GM21576 (cell line): ENCODE measurements around the gene SEC24D.

Experiments
- ATAC-seq: cut with Tn5 transposase; IDR thresholded peaks from one replicate; pipeline ENCODE4 v1.9.1; 2021; ENCODE audit warnings: mild to moderate bottlenecking, moderate library complexity; ENCODE audit not compliant: unreplicated experiment

SEC24D gene

DNA sequence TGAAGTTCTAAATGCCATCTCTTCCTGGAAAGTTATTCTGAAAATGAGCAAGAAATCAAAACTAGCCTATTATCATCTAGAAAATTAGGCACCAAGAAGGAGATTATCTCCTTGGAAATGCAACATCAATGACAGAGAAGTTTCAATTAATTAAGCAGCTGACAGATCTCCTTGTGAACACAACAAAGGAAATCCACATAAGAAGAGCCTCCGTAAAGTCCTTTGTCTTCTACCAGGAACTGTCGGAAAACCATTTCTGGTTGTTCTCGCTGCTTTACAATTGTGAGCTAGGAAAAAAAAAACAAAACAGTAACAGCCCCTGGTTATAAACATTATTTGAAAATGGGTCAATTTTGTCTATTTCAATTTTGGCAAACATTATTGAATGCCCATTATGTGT lies 112.6 kb downstream of the SEC24D start:
- ATAC-seq = no peak

DNA sequence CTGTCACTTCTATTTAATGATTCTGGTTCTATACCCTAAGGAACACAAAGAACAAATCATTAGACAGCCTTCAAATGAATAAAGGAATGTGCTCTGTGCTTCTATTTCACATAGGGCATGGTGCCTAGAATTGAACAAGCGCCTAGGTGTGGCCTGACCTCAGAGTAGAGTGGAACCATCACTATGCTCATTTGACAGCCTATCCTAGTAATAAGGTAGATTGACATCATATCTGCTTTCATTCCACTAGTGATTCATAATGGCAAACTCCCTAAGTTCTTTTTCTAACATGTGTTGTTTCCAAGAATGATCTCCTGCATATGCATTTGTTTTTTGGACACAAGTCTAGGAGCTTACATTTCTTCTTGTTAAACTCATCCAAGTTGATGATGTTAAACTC lies 114.2 kb downstream of the SEC24D start:
- ATAC-seq = no peak

DNA sequence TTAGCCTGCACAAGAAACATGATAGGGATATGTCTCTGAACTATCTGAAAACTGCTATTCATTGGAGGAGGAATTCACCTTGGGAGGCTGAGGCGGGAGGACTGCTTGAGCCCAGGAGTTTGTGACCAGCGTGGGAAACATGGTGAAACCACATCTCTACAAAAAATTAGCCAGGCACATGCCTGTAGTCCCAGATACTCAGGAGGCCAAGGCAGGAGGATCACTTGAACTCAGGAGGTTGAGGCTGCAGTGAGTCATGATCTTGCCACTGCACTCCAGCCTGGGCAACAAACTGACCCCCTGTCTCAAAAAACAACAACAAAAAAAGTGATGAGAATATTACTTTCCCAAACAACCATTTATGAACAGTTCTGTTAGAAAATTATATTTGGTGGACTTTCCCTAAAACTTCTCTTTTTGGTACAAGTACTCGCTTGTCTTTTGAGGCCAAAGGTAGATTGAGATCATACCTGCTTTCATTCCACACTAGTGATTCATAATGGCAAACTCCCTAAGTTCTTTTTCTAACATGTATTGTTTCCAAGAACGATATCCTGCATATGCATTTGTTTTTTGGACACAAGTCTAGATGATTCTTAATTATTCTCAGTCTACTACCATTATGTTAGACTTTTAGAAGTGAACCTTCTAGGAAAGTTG lies 117.3 kb downstream of the SEC24D start:
- ATAC-seq = no peak

DNA sequence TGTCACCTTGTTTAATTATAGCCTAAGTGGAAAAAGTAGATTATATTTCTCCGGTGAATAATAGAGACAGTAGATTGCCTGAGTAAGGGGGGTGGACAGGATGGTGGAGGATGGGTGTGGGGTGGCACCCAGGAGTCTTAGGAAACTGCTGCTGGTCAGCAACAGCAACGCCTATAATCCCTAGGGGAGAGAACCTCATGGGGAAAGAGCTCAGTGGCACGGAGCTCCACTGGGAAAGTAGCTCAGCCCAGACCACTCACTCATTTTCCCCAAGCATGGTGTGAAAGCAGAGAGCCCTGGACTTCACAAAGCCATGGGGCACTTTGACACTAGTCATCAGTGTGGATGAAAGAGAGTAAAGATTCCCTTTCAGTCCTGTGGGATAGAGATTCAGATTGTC lies 119.6 kb downstream of the SEC24D start:
- no peak for ATAC-seq

DNA sequence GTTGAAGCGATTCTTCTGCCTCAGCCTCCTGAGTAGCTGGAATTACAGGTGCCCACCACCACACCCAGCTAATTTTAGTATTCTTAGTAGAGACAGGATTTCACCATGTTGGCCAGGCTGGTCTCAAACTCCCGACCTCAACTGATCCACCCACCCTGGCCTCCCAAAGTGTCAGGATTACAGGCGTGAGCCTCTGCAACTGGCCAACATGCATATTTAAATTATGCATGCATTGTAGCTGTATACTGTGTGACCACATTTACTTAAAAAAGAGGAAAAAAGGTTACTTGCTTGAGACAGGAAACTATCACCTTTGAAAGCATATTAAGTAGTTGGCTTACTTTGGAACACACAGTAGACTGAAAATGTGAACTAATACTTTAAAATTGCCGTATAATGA lies 121.2 kb downstream of the SEC24D start:
- no peak for ATAC-seq

DNA sequence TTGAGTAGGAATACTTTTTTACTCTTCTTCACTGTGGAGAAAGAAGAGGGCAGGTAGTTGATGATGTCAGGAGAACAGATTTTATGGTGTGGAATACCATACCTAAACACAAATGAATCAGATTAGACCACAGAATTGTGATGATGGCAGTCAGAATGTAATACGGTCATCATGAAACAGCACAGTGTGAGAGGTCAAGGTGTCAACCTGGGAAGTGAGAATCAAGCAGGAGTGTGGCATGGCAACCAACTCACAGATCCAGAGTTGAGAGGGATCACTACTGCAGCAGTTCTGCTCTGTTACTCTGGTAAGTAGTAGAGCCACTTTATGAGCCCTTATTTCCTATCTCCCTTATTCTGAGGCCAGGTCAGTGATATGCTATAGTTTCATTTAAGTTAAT lies 123.1 kb downstream of the SEC24D start:
- no peak for ATAC-seq

DNA sequence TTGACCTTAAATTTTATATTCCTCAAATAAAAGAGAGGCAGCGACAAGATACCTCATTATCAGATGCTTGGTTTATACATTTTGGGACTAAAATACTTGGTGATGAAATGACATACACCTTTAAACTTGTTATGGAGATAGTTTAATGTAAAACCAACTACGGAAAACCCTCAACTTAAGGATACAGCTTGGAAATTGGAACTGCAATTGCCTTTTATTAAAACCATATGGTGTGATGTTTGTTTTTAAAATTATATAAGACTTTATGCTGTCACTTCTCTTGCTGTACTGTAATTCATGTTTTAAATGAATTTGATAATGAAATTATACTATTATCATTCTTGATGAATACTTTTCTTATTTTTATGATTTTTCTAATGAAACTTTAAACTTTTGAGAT lies 124.9 kb downstream of the SEC24D start:
- ATAC-seq = no peak

DNA sequence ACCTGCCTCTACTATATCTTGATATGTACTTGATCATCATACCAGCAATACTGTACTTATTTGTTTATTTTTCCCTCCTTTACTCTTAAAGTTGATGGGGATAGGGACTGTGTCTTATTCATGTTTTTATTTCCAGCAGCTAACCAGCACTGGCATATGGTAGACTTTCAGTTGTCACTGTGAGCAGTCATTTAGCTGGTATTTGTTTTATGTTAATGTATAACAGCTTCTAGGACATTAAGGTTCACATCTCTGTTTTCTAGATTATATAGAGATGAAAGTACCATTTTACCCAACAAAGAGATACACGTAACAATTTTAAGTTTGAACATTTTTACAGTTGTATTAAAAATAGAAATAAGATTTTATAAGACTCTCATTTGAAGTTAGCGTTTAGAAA lies 132.8 kb downstream of the SEC24D start:
- ATAC-seq = no peak

DNA sequence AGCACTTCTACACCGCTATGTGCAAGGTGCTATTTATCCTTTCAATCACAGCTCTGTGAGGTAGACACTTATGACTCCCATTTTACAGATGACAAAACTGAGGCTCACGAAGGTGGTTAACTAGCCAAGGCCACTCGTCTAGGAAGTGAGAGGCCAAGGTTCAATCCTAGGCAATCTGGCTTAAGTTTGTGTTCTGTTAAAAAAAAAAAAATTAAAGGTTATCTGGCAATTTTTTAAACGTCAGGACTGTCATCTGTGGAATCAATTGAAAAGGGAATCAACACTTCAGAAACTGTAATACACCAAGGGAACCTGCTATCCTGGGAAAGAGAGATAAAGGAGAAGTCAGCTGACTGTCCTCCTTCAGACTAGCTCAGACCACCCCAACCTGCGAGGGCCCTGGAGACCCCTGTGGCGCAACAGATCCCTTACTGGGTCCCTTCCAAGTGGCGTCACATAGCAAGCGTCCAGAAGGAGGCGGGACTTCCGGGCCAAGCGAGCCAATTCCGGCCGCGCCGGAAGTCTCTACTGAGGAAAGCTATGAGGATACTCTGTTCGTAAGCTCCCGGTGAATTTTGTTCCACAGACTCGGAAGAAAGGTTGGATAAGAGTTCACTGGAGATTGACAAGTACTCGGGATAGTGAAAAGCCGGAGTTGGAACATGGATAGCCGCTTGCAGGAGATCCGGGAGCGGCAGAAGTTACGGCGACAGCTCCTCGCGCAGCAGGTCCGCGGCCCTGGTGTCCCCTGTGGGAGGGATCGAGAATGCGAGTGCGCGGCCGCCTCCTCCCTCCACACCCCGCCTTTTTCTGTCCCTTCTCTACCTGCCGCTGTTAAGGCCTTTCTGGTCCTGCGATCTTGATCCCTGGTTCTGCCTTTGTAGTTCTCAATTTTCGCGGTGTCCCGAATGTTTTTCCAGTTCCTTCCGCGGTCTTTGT lies 150.8 kb downstream of the SEC24D start, which contains the start of gene METTL14:
Gene METTL14, plus strand, starts transcription at position 520 of the 939 bp plus-strand sequence. Its CDS starts 143 bp downstream, at position 663.
- ATAC-seq = peak; percentile 99

DNA sequence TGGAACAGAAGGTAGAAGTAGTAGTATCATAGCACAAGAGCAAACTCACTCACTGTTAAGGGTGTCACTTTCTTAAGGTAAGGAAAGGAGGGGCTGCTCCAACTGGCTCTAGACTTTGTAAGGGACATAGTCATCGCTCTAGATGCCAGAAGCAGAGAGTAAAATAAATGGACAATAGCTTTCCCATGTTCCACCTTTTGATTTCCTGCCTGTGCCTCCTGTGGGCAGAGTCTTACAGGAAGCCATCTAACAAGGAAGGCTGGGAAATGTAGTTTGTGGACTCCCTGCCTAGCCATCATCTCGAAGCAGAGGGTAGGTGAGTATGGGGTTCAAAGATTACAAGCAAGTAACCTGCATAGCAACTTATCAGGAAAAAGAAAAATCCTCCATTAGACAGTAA lies 152.4 kb downstream of the SEC24D start:
- no peak for ATAC-seq

DNA sequence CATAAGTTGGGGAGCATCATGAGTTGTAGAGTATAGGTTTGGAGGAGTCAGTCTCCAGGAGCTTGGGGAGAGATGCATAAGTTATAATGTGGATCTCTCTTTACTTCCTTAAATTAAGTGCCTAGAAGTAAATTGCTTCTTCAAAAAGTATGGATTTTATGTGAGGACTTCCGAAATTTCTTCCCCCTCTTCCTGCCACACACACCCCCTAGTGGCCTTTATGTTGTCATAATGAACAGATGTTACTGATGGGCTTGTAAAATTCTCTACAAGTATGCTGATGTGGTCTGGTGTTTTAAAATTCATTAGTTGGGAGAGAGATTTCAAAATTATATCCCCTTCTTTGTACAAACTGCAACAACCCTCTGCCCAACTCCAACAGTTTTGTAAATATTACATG lies 153.0 kb downstream of the SEC24D start:
- ATAC-seq = no peak

DNA sequence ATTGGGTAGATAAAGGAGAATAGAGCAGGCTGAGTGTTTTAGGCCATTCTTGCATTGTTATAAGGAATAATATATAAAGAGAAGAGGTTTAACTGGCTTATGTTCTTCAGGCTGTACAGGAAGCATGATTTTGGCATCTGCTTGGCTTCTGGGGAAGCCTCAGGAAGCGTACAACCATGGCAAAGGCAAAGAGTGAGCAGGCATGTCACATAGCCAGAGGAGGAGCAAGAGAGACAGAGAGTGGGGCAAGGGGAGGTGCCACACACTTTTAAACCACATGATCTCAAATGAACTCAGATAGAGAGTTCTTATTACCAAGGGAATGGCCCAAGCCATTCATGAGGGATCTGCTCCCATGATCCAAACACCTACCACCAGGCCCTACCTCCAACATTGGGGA lies 155.1 kb downstream of the SEC24D start:
- ATAC-seq = no peak

DNA sequence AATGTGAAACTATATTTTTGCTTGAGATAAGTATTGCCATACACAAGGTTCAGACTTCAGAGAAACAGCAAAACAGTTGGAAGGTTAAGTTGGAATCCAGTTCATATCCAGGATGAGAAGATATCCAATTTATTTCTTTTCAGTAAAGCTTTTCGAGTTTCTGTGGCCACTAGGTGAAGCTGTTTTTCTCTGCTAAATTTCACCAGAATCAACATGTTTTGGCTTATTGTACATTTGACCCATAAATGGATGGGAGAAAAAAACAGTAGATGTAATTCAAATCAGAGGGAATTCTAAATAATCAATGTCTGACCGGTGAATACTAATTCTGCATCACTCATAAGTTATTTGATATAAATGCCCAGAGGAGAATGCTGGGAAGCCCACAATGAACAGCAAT lies 159.8 kb downstream of the SEC24D start:
- no peak for ATAC-seq
